Ovary (tissue), 9 donors: ENCODE results near the gene BGN. TPM values are rescaled to one million over a fixed set of nuclear protein-coding genes. Genes with fewer than 3 reads are reported as not detected.

Experiments
- DNase-seq, 5 donors: peaks; one replicate each; pipeline ENCODE4 v3.0.0-alpha.2; 2019 to 2020
- H3K27ac ChIP-seq, 2 donors: fragments of 200-600 bp; one replicate each; pipeline versions ENCODE4 v1.5.1 to v1.8.0; 2019 to 2022
- H3K27me3 ChIP-seq: fragments of 200-600 bp; one replicate; pipeline ENCODE4 v1.8.0; 2022
- H3K36me3 ChIP-seq: fragments of 200-600 bp; sonication (generic); one replicate; pipeline ENCODE4 v1.5.1; 2019
- H3K4me1 ChIP-seq: one replicate; pipeline ENCODE4 v1.8.1; 2013; ENCODE audit warnings: mild to moderate bottlenecking, moderate library complexity; ENCODE audit not compliant: insufficient read depth
- H3K4me3 ChIP-seq: fragments of 200-600 bp; sonication (generic); one replicate; pipeline ENCODE4 v1.5.1; 2017
- H3K9me3 ChIP-seq, 2 donors: fragments of 200-600 bp in 1 of 2; sonication (generic) in 1 of 2; one replicate each; pipeline versions ENCODE4 v1.5.1 to v1.8.1; 2013 to 2019; ENCODE audit warnings: mild to moderate bottlenecking in 1 of 2, moderate library complexity in 1 of 2
- CTCF ChIP-seq, 3 donors: fragments of 450-650 bp in 2 of 3; fragments of 200-600 bp in 1 of 3; IDR thresholded peaks; one replicate each; pipeline versions ENCODE4 v1.5.1 to v1.8.0; 2016 to 2022; ENCODE audit warnings: antibody characterized with exemption in 3 of 3, mild to moderate bottlenecking in 1 of 3
- EP300 ChIP-seq: sonication (generic); formaldehyde crosslinking; IDR thresholded peaks from one replicate; pipeline ENCODE4 v1.6.1; 2017; ENCODE audit warnings: antibody characterized with exemption
- POLR2A ChIP-seq: fragments of 450-650 bp; IDR thresholded peaks from one replicate; pipeline ENCODE4 v1.6.1; 2017; ENCODE audit warnings: antibody characterized with exemption, mild to moderate bottlenecking, moderate library complexity
- WGBS, 3 donors: extraction: QIAGEN DNeasy Blood & Tissue Kit in 1 of 3; methylation state at CpG; one replicate each; pipeline versions ENCODE4 v1.1.5 to v1.1.7; 2013 to 2017; 5-methylcytosine and 5-hydroxymethylcytosine counted together
- intact Hi-C, 4 donors: fragments of 100-400 bp; cut with DNase I; formaldehyde crosslinking; loops; one replicate each; pipeline versions ENCODE4 v1.11.0 to v1.15.1; 2022 to 2023
- polyA plus RNA-seq, 2 donors: library from polyadenylated mRNA; stranded (reverse); fragments of 200-250 nt in 1 of 2; fragments of 350-450 nt in 1 of 2; fragmentation: Illumina TruSeq in 1 of 2; extraction: RNeasy Lipid Tissue Mini Kit (QIAGEN cat#74804) in 1 of 2; gene quantifications; one replicate each; pipeline ENCODE4 v1.2.3, GENCODE V29; 2013 to 2014
- total RNA-seq, 7 donors: library from RNA; depleted of rRNA in 2 of 7; stranded (reverse); fragments of >200 nt in 2 of 7; fragmentation: NEBNext Ultra II Directional in 3 of 7; extraction: Animal tissue kit (Norgen Biotek cat#: 25700) in 3 of 7; gene quantifications; one replicate each; pipeline versions ENCODE4 v1.1.0 to v1.2.4, GENCODE V29; 2016 to 2023
- donor health status: DM: no; HTN: no; CAD: no; lungs with moderate emphysema.
- donor health status: DM: no; HTN: no; CAD: no.
- donor health status: Bipolar disorder and iron deficiency.
- donor health status: DM: yes; HTN: yes; CAD: no.
- donor health status: DM: no; HTN: no; CAD: no.
- donor health status: DM: yes; HTN: yes; CAD: no.

Gene BGN
- total and polyA plus RNA-seq, 9 donors, result 10.0 to 81.7 (median 48.5) TPM

GRCh38 chrX:153478746-153479145 is 16.0 kb upstream of the BGN start:
- no peak for DNase-seq
- no peak overlapping the region for H3K27ac ChIP-seq
- H3K27me3 ChIP-seq, result no peaks in the 10 kb centered on the region
- no peaks in the 10 kb centered on the region for H3K36me3 ChIP-seq
- WGBS, 3 donors, result 75 to 90% (median 81%) methylated on average over 16 of the region's 16 CpGs
- no peaks in the 10 kb centered on the region for H3K9me3 ChIP-seq
- peaks cover 11% of the 10 kb centered on the region for H3K4me1 ChIP-seq
- H3K4me3 ChIP-seq, result no peak overlapping the region
- TF ChIP-seq CTCF (IDR thresholded peaks at IDR 0.05) (no peak), POLR2A (no peak), EP300 (no peak)
- intact Hi-C loops, result no loop called here

- Histone ChIP-seq H3K27ac (no peak overlapping the region), H3K27me3 (no peaks in the 10 kb centered on the region), H3K9me3 (no peaks in the 10 kb centered on the region), H3K36me3 (no peaks in the 10 kb centered on the region), H3K4me3 (no peak overlapping the region), H3K4me1 (peaks cover 15% of the 10 kb centered on the region)
- WGBS, 3 donors, result 86 to 92% (median 90%) methylated on average over 12 to 13 of the region's 13 CpGs
- intact Hi-C loops, result loop anchor here in 1 of 4 donors (10.0 kb wide), 1 partner anchor 64 kb away; no protein-coding TSS in a partner anchor
- DNase-seq, result no peak
- TF ChIP-seq CTCF (IDR thresholded peaks at IDR 0.05), result no peak
- no peak for TF ChIP-seq POLR2A
- no peak for TF ChIP-seq EP300
These were observed 13.7 kb upstream of the BGN start for GRCh38 chrX:153481043-153481442.

- Histone ChIP-seq H3K27ac (no peak overlapping the region), H3K36me3 (no peaks in the 10 kb centered on the region)
These were observed 12.3 kb upstream of the BGN start for GRCh38 chrX:153482376-153483015.

GRCh38 chrX:153485396-153486080 is 9.2 kb upstream of the BGN start:
- no peaks in the 10 kb centered on the region for H3K9me3 ChIP-seq
- H3K4me1 ChIP-seq, result peaks cover 20% of the 10 kb centered on the region
- TF ChIP-seq CTCF (IDR thresholded peaks at IDR 0.05) (no peak), EP300 (no peak), POLR2A (no peak)
- H3K4me3 ChIP-seq, result no peak overlapping the region
- WGBS, 3 donors, result 81 to 90% (median 89%) methylated on average over 30 of the region's 30 CpGs
- no peaks in the 10 kb centered on the region for H3K36me3 ChIP-seq
- intact Hi-C loops, result loop anchor here in 1 of 4 donors (10.0 kb wide), 1 partner anchor 59 kb away; no protein-coding TSS in a partner anchor
- no peak overlapping the region for H3K27ac ChIP-seq
- DNase-seq, result no peak
- no peaks in the 10 kb centered on the region for H3K27me3 ChIP-seq

More at GRCh38 chrX:153482376-153483015, 12.3 kb upstream of the BGN start:
- Histone ChIP-seq H3K9me3 (no peaks in the 10 kb centered on the region), H3K4me1 (peaks cover 13% of the 10 kb centered on the region), H3K27me3 (no peaks in the 10 kb centered on the region), H3K4me3 (no peak overlapping the region)
- TF ChIP-seq POLR2A, result no peak
- no peak for TF ChIP-seq CTCF (IDR thresholded peaks at IDR 0.05)
- no peak for TF ChIP-seq EP300
- 64 to 75% (median 69%) methylated on average over 20 to 23 of the region's 23 CpGs for WGBS, 3 donors
- no peak for DNase-seq
- intact Hi-C loops, result loop anchor here in 1 of 4 donors (10.0 kb wide), 1 partner anchor 62 kb away; no protein-coding TSS in a partner anchor
